GM21737 (cell line): Measurements from ENCODE around the gene FGF4.

Source experiments
- ATAC-seq: cut with Tn5 transposase; IDR thresholded peaks from one replicate; pipeline ENCODE4 v1.9.1; 2021; ENCODE audit warnings: mild to moderate bottlenecking, moderate library complexity; ENCODE audit not compliant: unreplicated experiment

Gene FGF4

GRCh38 chr11:69808667-69809086, 33.5 kb upstream of the FGF4 start:
- ATAC-seq, result no peak

- ATAC-seq, result no peak
Measured at GRCh38 chr11:69807106-69807815, 32.1 kb upstream of the FGF4 start.

- ATAC-seq, result no peak
Measured at GRCh38 chr11:69804769-69805508, 29.8 kb upstream of the FGF4 start.

GRCh38 chr11:69803604-69804218, 28.6 kb upstream of the FGF4 start:
- no peak for ATAC-seq

GRCh38 chr11:69803022-69803421, 27.9 kb upstream of the FGF4 start:
- no peak for ATAC-seq

- no peak for ATAC-seq
Measured at GRCh38 chr11:69802590-69802989, 27.4 kb upstream of the FGF4 start.

GRCh38 chr11:69801513-69802335, 26.6 kb upstream of the FGF4 start:
- ATAC-seq, result no peak

- ATAC-seq, result no peak
Measured at GRCh38 chr11:69800278-69800677, 25.1 kb upstream of the FGF4 start.

- no peak for ATAC-seq
Measured at GRCh38 chr11:69799582-69799981, 24.4 kb upstream of the FGF4 start.

GRCh38 chr11:69799097-69799496, 24.0 kb upstream of the FGF4 start:
- ATAC-seq, result no peak

- no peak for ATAC-seq
Measured at GRCh38 chr11:69797737-69798528, 22.8 kb upstream of the FGF4 start.

GRCh38 chr11:69797156-69797555, 22.0 kb upstream of the FGF4 start:
- ATAC-seq, result no peak

- ATAC-seq, result no peak
Measured at GRCh38 chr11:69796063-69796462, 20.9 kb upstream of the FGF4 start.

- no peak for ATAC-seq
Measured at GRCh38 chr11:69791276-69792180, 16.4 kb upstream of the FGF4 start.

GRCh38 chr11:69788956-69789355, 13.8 kb upstream of the FGF4 start:
- ATAC-seq, result no peak

GRCh38 chr11:69787906-69788305, 12.8 kb upstream of the FGF4 start:
- no peak for ATAC-seq

- no peak for ATAC-seq
Measured at GRCh38 chr11:69787457-69787856, 12.3 kb upstream of the FGF4 start.

- ATAC-seq, result no peak
Measured at GRCh38 chr11:69781241-69781640, 6.1 kb upstream of the FGF4 start.

GRCh38 chr11:69778373-69778772, 3.2 kb upstream of the FGF4 start:
- no peak for ATAC-seq
